Measurements from ENCODE around the gene MRPL50.

Gene MRPL50

DNA sequence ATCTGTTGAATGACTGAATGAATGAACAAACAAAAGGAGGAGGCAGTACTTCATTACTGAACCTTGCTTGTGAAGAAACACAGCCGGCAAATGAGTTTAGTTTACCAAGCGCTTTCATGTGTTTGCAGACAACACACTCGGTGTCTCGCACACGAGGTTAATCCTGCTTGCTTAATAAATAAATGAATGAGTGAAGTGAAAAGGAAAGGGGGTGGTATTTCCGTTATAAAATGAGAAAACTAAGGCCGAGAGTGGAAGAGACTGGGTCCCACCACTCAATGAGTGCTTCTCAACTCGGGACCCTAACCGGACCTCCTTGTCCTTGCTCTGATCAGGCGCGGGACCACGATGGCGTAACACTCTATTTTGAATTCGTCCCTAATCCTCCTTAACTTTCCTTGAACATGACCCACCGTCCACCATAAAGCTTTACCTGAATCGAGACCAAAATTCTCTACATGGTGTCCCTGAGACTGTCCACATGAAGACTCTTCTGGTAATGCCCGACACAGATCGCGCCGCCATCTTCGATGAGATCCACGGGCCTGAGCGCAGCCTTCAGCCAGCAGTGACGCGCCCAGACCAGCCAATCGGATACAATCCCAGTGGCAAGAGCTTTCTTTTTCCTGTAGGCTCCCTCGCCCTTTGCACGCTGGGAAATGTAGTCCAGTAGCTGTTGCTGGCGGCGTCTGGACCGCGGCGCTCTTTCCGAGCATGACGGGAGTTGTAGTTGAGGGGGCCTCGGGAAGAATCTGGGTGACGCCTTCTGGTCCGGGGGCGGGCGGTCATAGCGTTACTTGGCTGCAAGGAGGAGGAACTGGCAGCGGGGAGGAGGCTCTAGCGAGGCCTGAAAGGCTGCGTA, at the start of gene MRPL50, which contains the start of gene ZNF189:
TSS of gene MRPL50 (minus strand) at position 551 of the 862 bp plus-strand sequence. CDS start at position 525, 26 bp downstream.
TSS of gene ZNF189 (plus strand) at position 784 of the 862 bp plus-strand sequence. CDS start 306 bp downstream, outside the sequence.
- DNase-seq (ENCODE audit: low spot score), result peak; percentile 98

DNA sequence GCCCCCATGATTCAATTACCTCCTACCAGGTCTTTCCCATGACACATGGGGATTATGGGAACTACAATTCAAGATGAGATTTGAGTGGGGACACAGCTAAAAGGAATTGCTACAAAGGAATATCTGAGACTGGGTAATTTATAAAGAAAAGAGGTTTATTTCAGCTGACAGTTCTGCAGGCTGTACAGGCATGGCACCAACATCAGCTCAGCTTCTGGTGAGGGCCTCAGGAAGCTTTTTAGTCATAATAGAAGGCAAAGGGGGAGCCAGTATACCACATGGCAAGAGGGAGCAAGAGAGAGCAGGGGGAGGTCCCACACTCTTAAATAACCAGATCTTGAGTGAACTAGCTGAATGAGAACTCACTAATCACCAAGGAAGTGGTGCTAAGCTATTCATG, 48.3 kb upstream of the MRPL50 start:
- no peak for DNase-seq (ENCODE audit: low spot score)

GRCh38 chr9:101445353-101446029, 47.1 kb upstream of the MRPL50 start:
- no peak for DNase-seq (ENCODE audit: low spot score)

DNA sequence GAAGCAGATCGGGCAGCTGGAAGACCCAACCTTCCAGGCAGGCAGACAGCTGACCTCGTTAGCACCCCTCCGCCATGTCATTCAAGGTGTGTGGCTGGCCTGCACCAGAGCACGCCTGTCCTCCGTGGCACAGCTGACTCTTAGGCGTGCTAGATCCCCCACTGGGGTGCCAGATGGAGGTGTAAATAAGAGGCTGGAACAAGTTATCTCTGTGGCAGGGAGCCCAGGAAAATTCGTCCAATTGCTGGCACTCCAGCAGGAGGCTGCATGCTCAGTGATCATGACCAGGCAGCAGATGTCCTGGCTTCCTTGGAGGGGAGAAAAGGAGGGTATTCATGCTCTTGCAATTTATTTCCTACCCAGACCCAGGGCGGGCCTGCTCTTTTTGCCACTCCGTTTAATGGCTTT, 45.0 kb upstream of the MRPL50 start:
- DNase-seq (ENCODE audit: low spot score), result no peak

- no peak for DNase-seq (ENCODE audit: low spot score)
Observed at GRCh38 chr9:101442736-101443135, 44.3 kb upstream of the MRPL50 start.

- no peak for DNase-seq (ENCODE audit: low spot score)
Observed at GRCh38 chr9:101442318-101442717, 43.9 kb upstream of the MRPL50 start.

- DNase-seq (ENCODE audit: low spot score), result no peak
Observed at GRCh38 chr9:101440714-101441230, 42.4 kb upstream of the MRPL50 start.

- no peak for DNase-seq (ENCODE audit: low spot score)
Observed at GRCh38 chr9:101438523-101438922, 40.1 kb upstream of the MRPL50 start.

DNA sequence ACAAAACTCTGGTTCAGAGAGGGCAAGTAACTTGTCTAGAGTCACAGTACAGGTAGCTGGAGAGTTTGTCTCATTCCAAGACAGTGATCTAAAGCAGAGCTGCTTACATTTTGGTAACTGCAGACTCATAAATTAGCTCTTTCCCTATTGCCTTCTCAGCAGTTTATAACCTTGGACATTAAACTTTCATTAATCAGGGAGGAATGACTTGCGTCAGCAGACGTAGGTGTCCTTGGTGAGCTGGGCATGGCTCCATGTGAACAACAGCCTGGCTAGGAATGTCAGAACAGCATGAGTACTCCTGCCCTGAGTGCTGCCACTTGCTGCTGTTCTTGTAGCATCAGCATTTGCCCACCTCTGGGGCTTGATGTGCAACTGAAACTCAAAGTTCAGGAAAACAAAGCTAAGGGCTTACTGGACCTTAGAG, 39.4 kb upstream of the MRPL50 start:
- DNase-seq (ENCODE audit: low spot score), result no peak

GRCh38 chr9:101435601-101436079, 37.2 kb upstream of the MRPL50 start, which contains the start of gene ALDOB:
Gene ALDOB (minus strand): TSS chr9:101435774. CDS start chr9:101430887, 4,887 bp downstream.
- DNase-seq (ENCODE audit: low spot score), result no peak

GRCh38 chr9:101434998-101435397, 36.6 kb upstream of the MRPL50 start:
- no peak for DNase-seq (ENCODE audit: low spot score)

DNA sequence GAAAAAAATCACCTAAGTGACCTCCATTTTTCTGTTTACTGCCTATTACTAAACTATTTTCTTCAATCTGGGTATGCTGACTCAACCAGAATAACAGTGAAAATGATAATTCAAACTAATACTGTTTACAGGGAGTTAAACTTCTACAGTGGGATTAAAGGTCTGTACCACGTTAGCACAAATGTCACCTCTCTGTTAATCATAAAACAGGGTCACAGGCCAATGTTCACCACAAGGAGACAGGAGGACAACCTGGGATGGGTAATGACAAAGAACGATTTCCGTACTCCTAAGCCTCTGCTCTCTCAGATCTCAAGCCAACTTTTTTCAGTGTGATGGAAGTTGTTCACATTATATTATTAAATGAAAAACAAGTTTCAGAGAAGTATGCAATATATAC, 34.8 kb upstream of the MRPL50 start:
- no peak for DNase-seq (ENCODE audit: low spot score)

- no peak for DNase-seq (ENCODE audit: low spot score)
Observed at GRCh38 chr9:101432740-101433139, 34.3 kb upstream of the MRPL50 start.

- DNase-seq (ENCODE audit: low spot score), result no peak
Observed at GRCh38 chr9:101432171-101432570, 33.8 kb upstream of the MRPL50 start.

DNA sequence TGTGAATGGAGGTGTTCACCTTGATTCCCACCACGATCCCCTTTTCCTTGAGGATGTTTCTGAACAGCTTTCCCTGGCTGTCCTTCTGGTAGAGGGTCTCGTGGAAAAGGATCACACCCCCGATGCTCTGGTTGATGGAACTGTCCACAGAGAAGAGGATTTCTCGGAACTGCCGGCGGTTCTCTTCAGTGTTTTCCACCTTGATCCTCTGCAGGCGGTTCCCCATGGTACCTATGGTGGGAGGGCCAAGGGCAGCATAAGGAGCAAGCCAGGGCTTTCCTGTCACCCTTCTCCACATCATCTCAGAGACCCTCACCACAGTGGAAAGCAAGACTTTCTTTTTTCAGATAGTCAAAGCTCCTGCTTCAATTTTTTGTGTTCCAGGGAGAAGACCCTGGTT, 31.3 kb upstream of the MRPL50 start:
- no peak for DNase-seq (ENCODE audit: low spot score)

GRCh38 chr9:101428909-101429308, 30.5 kb upstream of the MRPL50 start:
- DNase-seq (ENCODE audit: low spot score), result no peak

DNA sequence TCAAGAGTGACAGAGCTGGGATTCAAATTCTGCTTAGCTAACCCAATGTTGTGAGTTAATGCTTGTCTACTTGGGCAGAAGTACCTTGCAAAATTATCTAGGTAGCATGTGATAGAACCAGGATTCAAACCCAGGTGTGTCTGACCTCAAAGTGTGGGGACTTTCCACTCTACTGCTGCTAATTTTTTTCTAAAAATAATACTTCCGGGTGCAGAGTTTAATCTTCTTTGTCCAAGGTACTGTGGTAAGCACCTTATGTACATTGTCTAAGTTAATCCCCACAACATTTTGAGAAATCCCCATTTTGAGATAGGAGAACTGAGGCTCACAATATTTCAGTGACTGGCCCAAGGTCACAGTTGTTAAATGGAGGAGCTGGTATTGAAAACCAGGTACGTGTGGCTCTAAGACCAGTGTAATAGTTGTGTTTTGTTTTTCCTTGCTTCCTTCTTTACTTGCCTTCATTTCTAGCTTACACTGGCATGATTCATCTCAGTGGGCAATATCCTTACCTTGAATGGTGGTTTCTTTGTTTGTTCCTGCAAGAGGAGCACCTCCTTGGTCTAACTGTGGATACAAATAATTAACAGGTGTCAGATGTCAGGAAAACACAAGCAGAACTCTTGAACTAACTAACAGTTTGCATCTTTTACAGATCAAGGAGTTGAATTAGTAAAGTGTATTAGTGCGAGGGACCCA, 29.7 kb upstream of the MRPL50 start:
- no peak for DNase-seq (ENCODE audit: low spot score)

DNA sequence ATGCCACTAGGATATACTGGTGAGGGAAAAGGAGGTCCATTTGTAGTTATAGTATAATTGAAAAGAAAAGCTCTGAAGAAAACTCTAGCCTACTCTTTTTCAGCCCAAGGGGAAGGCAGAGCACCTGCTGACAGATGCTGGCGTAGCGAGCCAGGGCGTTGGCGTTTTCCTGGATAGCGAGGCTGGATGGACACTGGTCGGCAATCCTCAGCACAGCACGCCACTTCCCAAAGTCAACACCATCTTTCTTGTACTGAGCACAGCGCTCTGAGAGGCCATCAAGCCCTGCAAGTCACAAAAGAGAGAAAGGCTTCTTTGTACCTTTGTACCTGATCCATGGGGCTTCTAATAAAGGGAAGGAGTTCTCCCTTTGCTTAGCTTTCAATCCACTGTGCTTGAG, 28.9 kb upstream of the MRPL50 start:
- no peak for DNase-seq (ENCODE audit: low spot score)

DNA sequence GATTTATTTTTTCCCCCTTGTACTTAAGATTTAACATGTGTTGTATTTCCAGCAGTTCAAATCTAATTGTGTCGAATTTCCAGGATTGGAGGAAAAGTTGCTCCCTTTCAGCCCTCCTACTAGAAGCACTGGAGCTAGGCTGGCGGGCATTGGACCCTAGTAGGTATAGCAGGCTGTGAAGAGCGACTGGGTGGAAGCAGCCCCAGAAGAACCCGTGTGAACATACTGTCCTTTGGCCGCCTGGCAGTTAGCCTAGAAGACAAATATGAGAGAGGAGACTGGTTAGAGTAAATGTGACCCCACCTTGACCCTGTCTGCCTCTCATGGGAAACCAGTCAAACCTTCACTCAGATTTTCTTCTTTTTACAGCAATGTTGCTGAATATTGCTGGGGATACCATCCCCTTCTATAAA, 23.2 kb upstream of the MRPL50 start:
- DNase-seq (ENCODE audit: low spot score), result no peak

DNA sequence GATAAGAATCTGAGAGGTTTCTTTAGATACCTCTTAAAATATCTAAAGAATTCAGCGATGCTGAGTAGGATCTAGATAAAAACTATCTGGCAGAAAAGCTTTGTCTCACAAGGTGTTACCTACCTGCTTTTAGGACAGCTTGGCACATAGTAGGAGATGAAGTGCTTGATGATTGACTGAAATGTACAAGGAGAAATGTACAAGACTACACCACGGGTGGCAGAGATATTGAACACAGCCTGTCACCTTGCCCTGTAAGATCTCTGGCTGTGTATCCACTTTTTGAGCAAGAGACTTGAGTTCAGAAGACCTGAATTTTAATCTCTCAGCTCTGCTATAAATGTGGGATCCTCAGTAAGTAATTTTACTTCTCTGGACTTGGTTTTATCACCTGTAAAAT, 21.4 kb upstream of the MRPL50 start:
- no peak for DNase-seq (ENCODE audit: low spot score)

- no peak for DNase-seq (ENCODE audit: low spot score)
Observed at GRCh38 chr9:101418518-101419430, 20.4 kb upstream of the MRPL50 start.
